HL-60 (cell line): ENCODE data around the gene MICAL2.

Source experiments
- DNase-seq, 2 experiments: peaks; one replicate each; pipeline ENCODE4 v3.0.0-alpha.2; 2010 to 2020; ENCODE audit warnings: low read depth in 1 of 2, low spot score in 1 of 2
- H3K27ac ChIP-seq: fragments of 250-450 bp; sonication (Bioruptor Pico); replicated peaks from 2 replicates; pipeline ENCODE4 v1.5.1; 2020; ENCODE audit warnings: mild to moderate bottlenecking, moderate library complexity
- H3K27me3 ChIP-seq: fragments of 250-450 bp; sonication (Bioruptor Pico); 2 replicates; pipeline ENCODE4 v1.5.1; 2021; ENCODE audit warnings: mild to moderate bottlenecking, moderate library complexity; ENCODE audit not compliant: insufficient read depth, poor library complexity, severe bottlenecking
- H3K4me3 ChIP-seq: replicated peaks from 2 replicates; pipeline ENCODE4 v1.5.1; 2011; ENCODE audit warnings: mild to moderate bottlenecking, control low read depth, low read length; ENCODE audit not compliant: insufficient read depth
- GABPA ChIP-seq: IDR thresholded peaks from 2 replicates; pipeline ENCODE4 v1.6.1; 2012; ENCODE audit warnings: low read depth
- POLR2AphosphoS5 ChIP-seq: IDR thresholded peaks from 2 replicates; pipeline ENCODE4 v1.6.1; 2012; ENCODE audit warnings: low read depth
- SPI1 ChIP-seq: IDR thresholded peaks from 2 replicates; pipeline ENCODE4 v1.6.1; 2012; ENCODE audit warnings: low read depth, mild to moderate bottlenecking, borderline replicate concordance
- TF ChIP-seq, protein P1 (sequence below): IDR thresholded peaks from 2 replicates; pipeline ENCODE4 v1.6.1; 2012; ENCODE audit warnings: low read depth; ENCODE audit not compliant: insufficient replicate concordance
- TF ChIP-seq, protein P2 (sequence below): IDR thresholded peaks from one replicate; pipeline ENCODE4 v1.5.1; 2011; ENCODE audit warnings: low read length, control low read depth, inconsistent platforms; ENCODE audit not compliant: insufficient read depth

MICAL2 gene

DNA sequence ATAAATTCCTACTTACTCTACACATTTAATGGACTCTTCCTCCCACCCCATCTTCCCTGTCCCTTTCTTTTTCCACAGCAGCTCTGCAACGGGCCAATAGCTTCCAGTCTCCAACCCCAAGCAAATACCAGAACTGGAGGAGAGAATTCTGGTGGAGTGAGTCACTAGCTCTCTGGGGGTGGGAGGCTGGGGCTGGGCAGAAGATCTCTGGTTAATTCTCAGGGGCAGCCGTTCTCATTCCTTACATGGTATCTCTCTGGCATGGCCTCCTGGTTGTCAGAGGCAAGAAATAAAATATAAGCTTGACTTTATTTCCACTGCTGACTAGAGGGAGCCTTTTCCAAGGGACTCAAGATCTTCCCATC lies 176.6 kb downstream of the MICAL2 start:
- no peaks in the 10 kb centered on the region for H3K27me3 ChIP-seq
- no peak for DNase-seq
- no peak overlapping the region for H3K4me3 ChIP-seq
- H3K27ac ChIP-seq = no peak overlapping the region
- TF ChIP-seq, protein P1, sequence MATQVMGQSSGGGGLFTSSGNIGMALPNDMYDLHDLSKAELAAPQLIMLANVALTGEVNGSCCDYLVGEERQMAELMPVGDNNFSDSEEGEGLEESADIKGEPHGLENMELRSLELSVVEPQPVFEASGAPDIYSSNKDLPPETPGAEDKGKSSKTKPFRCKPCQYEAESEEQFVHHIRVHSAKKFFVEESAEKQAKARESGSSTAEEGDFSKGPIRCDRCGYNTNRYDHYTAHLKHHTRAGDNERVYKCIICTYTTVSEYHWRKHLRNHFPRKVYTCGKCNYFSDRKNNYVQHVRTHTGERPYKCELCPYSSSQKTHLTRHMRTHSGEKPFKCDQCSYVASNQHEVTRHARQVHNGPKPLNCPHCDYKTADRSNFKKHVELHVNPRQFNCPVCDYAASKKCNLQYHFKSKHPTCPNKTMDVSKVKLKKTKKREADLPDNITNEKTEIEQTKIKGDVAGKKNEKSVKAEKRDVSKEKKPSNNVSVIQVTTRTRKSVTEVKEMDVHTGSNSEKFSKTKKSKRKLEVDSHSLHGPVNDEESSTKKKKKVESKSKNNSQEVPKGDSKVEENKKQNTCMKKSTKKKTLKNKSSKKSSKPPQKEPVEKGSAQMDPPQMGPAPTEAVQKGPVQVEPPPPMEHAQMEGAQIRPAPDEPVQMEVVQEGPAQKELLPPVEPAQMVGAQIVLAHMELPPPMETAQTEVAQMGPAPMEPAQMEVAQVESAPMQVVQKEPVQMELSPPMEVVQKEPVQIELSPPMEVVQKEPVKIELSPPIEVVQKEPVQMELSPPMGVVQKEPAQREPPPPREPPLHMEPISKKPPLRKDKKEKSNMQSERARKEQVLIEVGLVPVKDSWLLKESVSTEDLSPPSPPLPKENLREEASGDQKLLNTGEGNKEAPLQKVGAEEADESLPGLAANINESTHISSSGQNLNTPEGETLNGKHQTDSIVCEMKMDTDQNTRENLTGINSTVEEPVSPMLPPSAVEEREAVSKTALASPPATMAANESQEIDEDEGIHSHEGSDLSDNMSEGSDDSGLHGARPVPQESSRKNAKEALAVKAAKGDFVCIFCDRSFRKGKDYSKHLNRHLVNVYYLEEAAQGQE = no peak
- TF ChIP-seq POLR2AphosphoS5 = no peak
- TF ChIP-seq SPI1 = no peak
- TF ChIP-seq, protein P2, sequence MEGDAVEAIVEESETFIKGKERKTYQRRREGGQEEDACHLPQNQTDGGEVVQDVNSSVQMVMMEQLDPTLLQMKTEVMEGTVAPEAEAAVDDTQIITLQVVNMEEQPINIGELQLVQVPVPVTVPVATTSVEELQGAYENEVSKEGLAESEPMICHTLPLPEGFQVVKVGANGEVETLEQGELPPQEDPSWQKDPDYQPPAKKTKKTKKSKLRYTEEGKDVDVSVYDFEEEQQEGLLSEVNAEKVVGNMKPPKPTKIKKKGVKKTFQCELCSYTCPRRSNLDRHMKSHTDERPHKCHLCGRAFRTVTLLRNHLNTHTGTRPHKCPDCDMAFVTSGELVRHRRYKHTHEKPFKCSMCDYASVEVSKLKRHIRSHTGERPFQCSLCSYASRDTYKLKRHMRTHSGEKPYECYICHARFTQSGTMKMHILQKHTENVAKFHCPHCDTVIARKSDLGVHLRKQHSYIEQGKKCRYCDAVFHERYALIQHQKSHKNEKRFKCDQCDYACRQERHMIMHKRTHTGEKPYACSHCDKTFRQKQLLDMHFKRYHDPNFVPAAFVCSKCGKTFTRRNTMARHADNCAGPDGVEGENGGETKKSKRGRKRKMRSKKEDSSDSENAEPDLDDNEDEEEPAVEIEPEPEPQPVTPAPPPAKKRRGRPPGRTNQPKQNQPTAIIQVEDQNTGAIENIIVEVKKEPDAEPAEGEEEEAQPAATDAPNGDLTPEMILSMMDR = no peak
- no peak for TF ChIP-seq GABPA

DNA sequence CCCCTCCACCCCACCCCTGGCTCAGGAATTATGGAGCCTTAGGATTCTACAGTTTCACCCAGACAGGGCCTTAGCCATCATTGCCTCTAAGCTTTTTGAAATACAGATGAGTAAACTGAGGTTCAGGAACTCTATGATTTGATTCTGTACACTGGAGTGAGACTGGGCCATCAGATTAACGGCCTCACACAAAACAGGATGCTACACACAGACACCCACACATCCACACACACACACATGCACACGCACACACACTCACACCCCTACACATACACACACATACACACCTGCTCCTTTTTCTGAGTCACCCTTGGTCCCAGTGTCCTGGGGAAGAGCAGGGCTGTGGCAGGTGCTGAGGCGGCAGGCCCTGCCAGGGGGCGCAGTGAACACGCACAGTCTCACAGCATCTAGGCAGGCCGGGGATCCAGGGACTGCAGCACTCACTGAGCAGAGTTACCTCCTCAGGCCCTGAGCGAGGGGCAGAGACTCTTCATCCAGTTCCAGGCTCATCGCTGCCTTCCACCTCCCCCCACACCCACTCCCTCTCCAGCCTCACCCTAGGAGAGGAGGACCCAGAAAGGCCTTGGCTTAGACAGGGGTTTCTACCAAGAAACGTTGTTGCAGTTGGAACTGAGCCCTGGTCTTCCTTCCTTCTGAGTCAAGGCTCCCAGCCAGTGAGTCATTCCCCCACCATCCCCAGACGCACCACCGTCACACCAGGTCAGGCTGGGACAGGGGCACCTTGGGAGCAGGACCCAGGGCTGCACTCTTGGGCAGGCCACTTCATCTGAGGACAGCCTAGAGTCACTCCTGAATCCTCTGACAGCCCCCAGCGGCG lies 177.2 kb downstream of the MICAL2 start:
- TF ChIP-seq, protein P1 = no peak
- no peak for TF ChIP-seq SPI1
- no peak for TF ChIP-seq GABPA
- TF ChIP-seq, protein P2 = no peak
- Histone ChIP-seq H3K4me3 (no peak overlapping the region), H3K27me3 (no peaks in the 10 kb centered on the region), H3K27ac (no peak overlapping the region)
- no peak for DNase-seq

DNA sequence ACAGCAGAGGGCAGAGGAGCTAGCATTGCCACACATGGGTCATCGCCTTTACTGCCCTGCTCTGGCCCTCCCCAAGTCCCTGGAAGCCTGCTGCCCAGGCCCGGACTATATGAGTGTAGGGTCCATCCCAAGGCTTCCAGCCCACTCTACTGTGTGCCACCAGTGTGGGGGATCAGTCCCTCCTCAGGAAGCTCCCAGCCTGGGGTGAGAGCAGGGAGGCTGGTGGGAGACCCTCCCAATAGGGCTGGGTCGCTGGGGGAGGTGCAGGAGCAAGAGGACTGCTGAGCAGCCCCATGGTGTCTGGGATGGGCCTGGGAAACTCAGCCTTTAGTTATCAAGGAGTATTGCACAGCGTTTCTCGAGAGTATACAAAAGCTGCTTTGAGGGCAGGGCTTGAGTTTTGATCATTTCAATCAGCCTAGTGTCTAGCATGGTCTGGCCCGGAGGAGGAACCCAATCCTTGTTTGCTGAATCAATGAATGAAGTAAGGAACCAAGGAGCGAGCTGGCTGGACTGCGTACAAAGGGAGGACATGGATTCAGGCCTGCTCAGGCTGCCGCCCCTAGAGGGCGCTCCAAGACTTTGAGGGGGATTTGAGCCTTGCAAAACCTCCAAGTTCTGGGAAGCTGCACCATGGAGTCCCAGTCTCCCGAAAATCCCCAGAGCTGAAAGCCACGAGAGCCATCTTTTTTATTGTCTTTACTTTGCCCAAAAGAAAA lies 178.0 kb downstream of the MICAL2 start:
- Histone ChIP-seq H3K27me3 (no peaks in the 10 kb centered on the region), H3K27ac (no peak overlapping the region), H3K4me3 (no peak overlapping the region)
- TF ChIP-seq SPI1 = no peak
- TF ChIP-seq, protein P2 = peak; percentile 93
- peak in 1 of 2 experiments; percentile 51 for DNase-seq
